IMR-90 (cell line): ENCODE data around the gene IGF2. TPM values are rescaled to one million over a fixed set of nuclear protein-coding genes. Genes with fewer than 3 reads are reported as not detected.

Experiments
- ATAC-seq: fragments of 200-7000 bp; cut with Tn5 transposase; 2 replicates; pipeline ENCODE4 v1.9.1; 2020; ENCODE audit warnings: low read depth, mild to moderate bottlenecking, moderate library complexity
- BruUV-seq: library from RNA; stranded (reverse); fragments of 400-500 nt; replicated peaks from 2 replicates; lab custom pipeline; 2021; lab: Mats Ljungman, UMichigan
- CTCF ChIA-PET: fragments of 300-600 bp; formaldehyde crosslinking; extraction: SDS; loops from one replicate; lab custom pipeline; 2021; ENCODE audit warnings: antibody characterized with exemption; lab: Yijun Ruan, JAX
- POLR2A ChIA-PET: fragments of 300-600 bp; sonication (Branson Sonifier 250); formaldehyde crosslinking; loops from one replicate; lab custom pipeline; 2022; ENCODE audit warnings: antibody characterized with exemption; ENCODE audit not compliant: unreplicated experiment; lab: Charles Lee
- DNase-seq: peaks from one replicate; pipeline ENCODE4 v3.0.0; 2013
- H2AFZ ChIP-seq: replicated peaks from 2 replicates; pipeline ENCODE3; 2013; ENCODE audit warnings: low read length, mild to moderate bottlenecking; ENCODE audit not compliant: poor library complexity
- H2AK5ac ChIP-seq: 2 replicates; pipeline ENCODE4 v1.6.1; 2013; ENCODE audit warnings: low read depth, low read length, inconsistent platforms
- H2AK9ac ChIP-seq: replicated peaks from 2 replicates; pipeline ENCODE3; 2013; ENCODE audit warnings: mild to moderate bottlenecking, low read depth, low read length, moderate library complexity; ENCODE audit not compliant: poor library complexity
- H2BK120ac ChIP-seq: 2 replicates; pipeline ENCODE4 v1.6.1; 2013; ENCODE audit warnings: low read depth, low read length, inconsistent platforms
- H2BK15ac ChIP-seq: 3 replicates; pipeline ENCODE4 v1.6.1; 2013; ENCODE audit warnings: low read depth, low read length, inconsistent platforms
- H2BK20ac ChIP-seq: 2 replicates; pipeline ENCODE4 v1.6.1; 2013; ENCODE audit warnings: low read depth, mild to moderate bottlenecking, inconsistent platforms, low read length, moderate library complexity
- H2BK5ac ChIP-seq: 2 replicates; pipeline ENCODE4 v1.6.1; 2013; ENCODE audit warnings: mild to moderate bottlenecking, low read depth, low read length, inconsistent platforms; ENCODE audit not compliant: poor library complexity, severe bottlenecking
- H3K14ac ChIP-seq: replicated peaks from 2 replicates; pipeline ENCODE4 v1.6.1; 2013; ENCODE audit warnings: low read depth, low read length, inconsistent platforms
- H3K18ac ChIP-seq: 2 replicates; pipeline ENCODE4 v1.6.1; 2013; ENCODE audit warnings: low read depth, low read length, control low read depth
- H3K23ac ChIP-seq: 2 replicates; pipeline ENCODE4 v1.6.1; 2013; ENCODE audit warnings: low read depth, low read length, inconsistent platforms
- H3K27ac ChIP-seq: 2 replicates; pipeline ENCODE4 v1.5.1; 2013; ENCODE audit warnings: mild to moderate bottlenecking, control low read depth, low read length; ENCODE audit not compliant: insufficient read depth
- H3K27me3 ChIP-seq: 2 replicates; pipeline ENCODE4 v1.6.1; 2013; ENCODE audit warnings: low read length; ENCODE audit not compliant: control insufficient read depth, insufficient read depth
- H3K36me3 ChIP-seq: 2 replicates; pipeline ENCODE4 v1.6.1; 2013; ENCODE audit warnings: low read length, mixed read lengths; ENCODE audit not compliant: control insufficient read depth, insufficient read depth
- H3K4ac ChIP-seq: 2 replicates; pipeline ENCODE4 v1.6.1; 2013; ENCODE audit warnings: low read depth, low read length, inconsistent platforms
- H3K4me1 ChIP-seq: 2 replicates; pipeline ENCODE4 v1.6.1; 2013; ENCODE audit warnings: low read length, mixed read lengths; ENCODE audit not compliant: control insufficient read depth, insufficient read depth
- H3K4me2 ChIP-seq: 2 replicates; pipeline ENCODE4 v1.6.1; 2013; ENCODE audit warnings: low read depth, mild to moderate bottlenecking, control low read depth, low read length, moderate library complexity
- H3K4me3 ChIP-seq: 2 replicates; pipeline ENCODE4 v1.5.1; 2013; ENCODE audit warnings: low read depth, mild to moderate bottlenecking, control low read depth, low read length, moderate library complexity; ENCODE audit not compliant: insufficient read depth
- H3K56ac ChIP-seq: 2 replicates; pipeline ENCODE4 v1.6.1; 2013; ENCODE audit warnings: low read length, inconsistent platforms; ENCODE audit not compliant: insufficient read depth; ENCODE audit errors: extremely low read depth
- H3K79me1 ChIP-seq, 2 experiments: 2 replicates each; pipeline ENCODE4 v1.6.1; 2013; ENCODE audit warnings: low read length in 2 of 2, inconsistent platforms in 1 of 2, low read depth in 1 of 2
- H3K9ac ChIP-seq: 2 replicates; pipeline ENCODE4 v1.6.1; 2013; ENCODE audit warnings: low read depth, low read length, control low read depth
- H3K9me1 ChIP-seq: 2 replicates; pipeline ENCODE4 v1.6.1; 2013; ENCODE audit warnings: low read length, inconsistent platforms; ENCODE audit not compliant: insufficient read depth
- H3K9me3 ChIP-seq: 2 replicates; pipeline ENCODE4 v1.6.1; 2013; ENCODE audit warnings: low read length; ENCODE audit not compliant: control insufficient read depth, insufficient read depth
- H4K20me1 ChIP-seq: 2 replicates; pipeline ENCODE4 v1.6.1; 2013; ENCODE audit warnings: low read length, inconsistent platforms; ENCODE audit not compliant: insufficient read depth
- H4K5ac ChIP-seq: 2 replicates; pipeline ENCODE4 v1.6.1; 2013; ENCODE audit warnings: mild to moderate bottlenecking, low read depth, low read length, control low read depth
- H4K8ac ChIP-seq, 2 experiments: 2 replicates each; pipeline ENCODE4 v1.6.1; 2013; ENCODE audit warnings: low read depth in 2 of 2, low read length in 2 of 2, control low read depth in 1 of 2, inconsistent platforms in 1 of 2
- H4K91ac ChIP-seq: 2 replicates; pipeline ENCODE4 v1.6.1; 2013; ENCODE audit warnings: low read depth, low read length, inconsistent platforms; ENCODE audit not compliant: insufficient read depth
- BHLHE40 ChIP-seq: fragments of 150-350 bp; IDR thresholded peaks from 2 replicates; pipeline ENCODE4 v1.6.1; 2016; ENCODE audit warnings: mild to moderate bottlenecking, low read depth, low read length
- CEBPB ChIP-seq: IDR thresholded peaks from 2 replicates; pipeline ENCODE4 v1.6.1; 2012; ENCODE audit warnings: low read depth, low read length, improper control_type of control experiment
- MXI1 ChIP-seq: IDR thresholded peaks from 2 replicates; pipeline ENCODE4 v1.6.1; 2012; ENCODE audit warnings: low read depth, mild to moderate bottlenecking, low read length, moderate library complexity, borderline replicate concordance
- NFE2L2 ChIP-seq: fragments of 150-350 bp; IDR thresholded peaks from 2 replicates; pipeline ENCODE4 v1.6.1; 2016; ENCODE audit warnings: low read depth, mild to moderate bottlenecking, low read length
- POLR2A ChIP-seq: IDR thresholded peaks from 2 replicates; pipeline ENCODE4 v1.6.1; 2012; ENCODE audit warnings: mild to moderate bottlenecking, low read depth, low read length
- RFX5 ChIP-seq: IDR thresholded peaks from 2 replicates; pipeline ENCODE4 v1.8.0; 2012; ENCODE audit warnings: low read depth, mild to moderate bottlenecking, low read length, moderate library complexity
- WGBS, 2 experiments: methylation state at CpG; one replicate each; pipeline versions ENCODE4 v1.1.5 to v1.1.7; 2013; ENCODE audit warnings: missing lambda C conversion rate in 2 of 2; ENCODE audit not compliant: insufficient read length in 1 of 2; ENCODE audit errors: extremely low coverage in 2 of 2; 5-methylcytosine and 5-hydroxymethylcytosine counted together
- dilution Hi-C: fragments of 300-500 bp; cut with HindIII; formaldehyde crosslinking; loops from one replicate; pipeline ENCODE4 v1.14.3; 2018; ENCODE audit warnings: low sequenced_read_pairs; ENCODE audit not compliant: unreplicated experiment
- in situ Hi-C: fragments of 300-500 bp; cut with MboI; formaldehyde crosslinking; loops from 3 replicates; pipeline ENCODE4 v1.14.3; 2019; ENCODE audit warnings: low sequenced_read_pairs, inconsistent platforms, mixed read lengths
- intact Hi-C: fragments of 100-400 bp; cut with micrococcal nuclease; formaldehyde crosslinking; loops from 2 replicates; pipeline ENCODE4 v1.10.0; 2022
- polyA plus RNA-seq, 3 experiments: library from polyadenylated mRNA; depleted of rRNA; stranded (reverse); fragments of >200 nt; gene quantifications; 2 replicates each; pipeline ENCODE4 v1.2.3, GENCODE V29; 2012; ENCODE audit warnings: low replicate concordance in 1 of 3
- total RNA-seq: library from RNA; depleted of rRNA; stranded (reverse); fragments of >200 nt; gene quantifications from 2 replicates; pipeline ENCODE4 v1.2.3, GENCODE V29; 2012
- TF ChIP-seq, protein P1 (sequence below): fragments of 150-350 bp; IDR thresholded peaks from 2 replicates; pipeline ENCODE4 v1.6.1; 2016; ENCODE audit warnings: low read depth, mild to moderate bottlenecking, low read length, moderate library complexity, borderline replicate concordance

The IGF2 gene
- total and polyA plus RNA-seq, 2 of the 4 experiments (the other 2 are of a cell fraction), result 2.3 to 21.8 TPM

DNA sequence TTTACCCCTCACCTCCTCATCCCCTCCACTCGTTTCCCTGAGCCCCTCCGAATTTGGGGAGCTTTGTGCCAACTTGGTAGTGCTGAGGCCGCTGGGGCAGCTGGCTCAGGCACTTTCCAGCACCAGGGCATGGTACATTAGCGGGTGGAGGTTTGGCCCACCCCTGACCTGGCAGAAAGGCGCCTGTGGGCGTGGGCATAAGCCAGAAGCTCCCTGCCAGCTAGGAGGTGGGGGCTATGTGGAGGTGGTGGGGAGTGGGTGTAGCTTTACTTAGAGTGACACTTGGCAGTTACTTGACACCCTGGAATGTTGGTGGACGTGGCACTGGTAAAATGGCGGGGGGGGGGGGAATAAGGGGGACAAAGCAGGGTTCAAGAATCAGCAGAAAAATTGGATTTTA lies 10.3 kb upstream of the IGF2 start:
- in situ Hi-C loops, result no loop called here
- Histone ChIP-seq H2AK5ac (no peak overlapping the region), H3K4me2 (no peak overlapping the region), H3K27me3 (peaks cover 62% of the 10 kb centered on the region), H2BK20ac (no peak overlapping the region), H3K9me1 (no peaks in the 10 kb centered on the region), H3K18ac (no peak overlapping the region), H4K8ac (no peak overlapping the region), H3K27ac (no peak overlapping the region), H3K14ac (no peak overlapping the region), H3K4ac (no peak overlapping the region), H2BK15ac (no peak overlapping the region), H3K56ac (no peak overlapping the region), H3K23ac (no peak overlapping the region), H3K4me3 (no peak overlapping the region), H4K91ac (no peak overlapping the region), H2BK120ac (no peak overlapping the region), H3K4me1 (no peaks in the 10 kb centered on the region), H3K79me1 (no peaks in the 10 kb centered on the region), H2AK9ac (no peak overlapping the region), H2BK5ac (no peak overlapping the region), H4K5ac (no peak overlapping the region), H3K36me3 (no peaks in the 10 kb centered on the region), H3K9ac (no peak overlapping the region), H4K20me1 (peaks cover 3% of the 10 kb centered on the region; the same call in 1 of the 2 replicates), H3K9me3 (no peaks in the 10 kb centered on the region), H2AFZ (no peak overlapping the region)
- ChIA-PET CTCF (interaction anchor here (1.0 to 5.3 kb wide), 6 partner anchors 12 to 497 kb away, joined by 3 to 98 read pairs (median 4); no protein-coding TSS in a partner anchor), POLR2A (no interaction called here)
- intact Hi-C loops, result no loop called here
- no peak for DNase-seq
- TF ChIP-seq BHLHE40, result no peak
- no peak for TF ChIP-seq MXI1
- no peak for TF ChIP-seq POLR2A
- TF ChIP-seq NFE2L2, result no peak
- TF ChIP-seq, protein P1, sequence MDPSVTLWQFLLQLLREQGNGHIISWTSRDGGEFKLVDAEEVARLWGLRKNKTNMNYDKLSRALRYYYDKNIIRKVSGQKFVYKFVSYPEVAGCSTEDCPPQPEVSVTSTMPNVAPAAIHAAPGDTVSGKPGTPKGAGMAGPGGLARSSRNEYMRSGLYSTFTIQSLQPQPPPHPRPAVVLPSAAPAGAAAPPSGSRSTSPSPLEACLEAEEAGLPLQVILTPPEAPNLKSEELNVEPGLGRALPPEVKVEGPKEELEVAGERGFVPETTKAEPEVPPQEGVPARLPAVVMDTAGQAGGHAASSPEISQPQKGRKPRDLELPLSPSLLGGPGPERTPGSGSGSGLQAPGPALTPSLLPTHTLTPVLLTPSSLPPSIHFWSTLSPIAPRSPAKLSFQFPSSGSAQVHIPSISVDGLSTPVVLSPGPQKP, result no peak
- no peak for TF ChIP-seq CEBPB
- no peak for TF ChIP-seq RFX5
- 0% methylated on average over 1 of the region's 8 CpGs; no CpG with 5 or more reads in 1 of the 2 experiments for WGBS, 2 experiments
- no peak for ATAC-seq
- dilution Hi-C loops, result no loop called here
- no TSS peak for BruUV-seq
